SK-N-SH treated with all-trans-retinoic acid at 6 μM for 48 hours (cell line): Measurements from ENCODE around the gene SCFD2.

Experiments used
- ZFP3 ChIP-seq: fragments of 250-450 bp; sonication (Bioruptor Pico); IDR thresholded peaks from 2 replicates; pipeline ENCODE4 v1.5.0; 2020; ENCODE audit warnings: mild to moderate bottlenecking, moderate library complexity
- TF ChIP-seq, protein P1 (sequence below): fragments of 250-450 bp; sonication (Bioruptor Pico); IDR thresholded peaks from 2 replicates; pipeline ENCODE4 v1.5.1; 2021; ENCODE audit warnings: mild to moderate bottlenecking, moderate library complexity
- TF ChIP-seq, protein P2 (sequence below): fragments of 250-450 bp; sonication (Bioruptor Pico); IDR thresholded peaks from 2 replicates; pipeline ENCODE4 v1.5.1; 2020; ENCODE audit warnings: low read depth, mild to moderate bottlenecking, moderate library complexity

DNA sequence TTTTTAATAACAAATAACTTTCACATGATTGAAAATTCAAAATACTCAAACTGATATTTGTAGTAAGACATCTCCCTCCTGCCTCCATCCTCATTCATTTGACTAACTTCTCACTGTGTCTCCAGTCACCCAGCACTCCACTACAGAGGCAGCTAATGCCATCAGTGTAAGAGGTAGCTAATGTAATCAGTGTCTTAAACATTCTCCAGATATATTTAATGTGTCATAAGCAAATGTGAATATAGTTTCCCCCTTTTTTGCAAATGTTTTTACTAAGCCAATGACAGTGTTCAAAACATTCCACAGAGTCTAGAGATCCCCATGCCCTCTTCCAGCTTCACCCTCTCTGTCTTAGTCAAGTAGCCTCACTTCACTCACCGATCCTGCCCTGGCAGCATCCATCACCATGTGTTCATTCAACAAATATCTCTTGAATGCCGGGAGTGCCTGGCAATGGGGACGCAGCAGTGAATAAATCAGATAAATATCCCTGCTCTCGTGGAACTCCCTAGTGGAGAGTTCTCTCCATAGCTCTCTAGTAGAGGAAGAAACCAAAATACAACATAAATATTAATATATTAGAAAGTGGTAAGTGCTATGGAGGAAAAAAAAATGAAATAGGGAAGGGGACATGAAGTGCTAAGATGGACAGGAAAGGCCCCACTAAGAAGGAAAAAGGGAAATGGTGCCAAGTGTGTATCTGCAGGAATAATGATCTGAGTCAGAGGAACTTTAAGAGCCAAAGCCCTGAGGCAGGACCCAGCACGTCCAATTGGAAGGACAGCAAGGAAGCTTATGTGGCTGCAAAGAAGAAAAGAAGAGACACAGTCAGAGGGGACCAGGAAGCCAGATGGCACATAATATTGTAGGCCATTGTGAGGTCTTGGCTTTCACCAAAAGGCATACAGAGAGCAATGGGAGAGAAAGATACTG is 18.7 kb downstream of the SCFD2 start:
- TF ChIP-seq, protein P1, sequence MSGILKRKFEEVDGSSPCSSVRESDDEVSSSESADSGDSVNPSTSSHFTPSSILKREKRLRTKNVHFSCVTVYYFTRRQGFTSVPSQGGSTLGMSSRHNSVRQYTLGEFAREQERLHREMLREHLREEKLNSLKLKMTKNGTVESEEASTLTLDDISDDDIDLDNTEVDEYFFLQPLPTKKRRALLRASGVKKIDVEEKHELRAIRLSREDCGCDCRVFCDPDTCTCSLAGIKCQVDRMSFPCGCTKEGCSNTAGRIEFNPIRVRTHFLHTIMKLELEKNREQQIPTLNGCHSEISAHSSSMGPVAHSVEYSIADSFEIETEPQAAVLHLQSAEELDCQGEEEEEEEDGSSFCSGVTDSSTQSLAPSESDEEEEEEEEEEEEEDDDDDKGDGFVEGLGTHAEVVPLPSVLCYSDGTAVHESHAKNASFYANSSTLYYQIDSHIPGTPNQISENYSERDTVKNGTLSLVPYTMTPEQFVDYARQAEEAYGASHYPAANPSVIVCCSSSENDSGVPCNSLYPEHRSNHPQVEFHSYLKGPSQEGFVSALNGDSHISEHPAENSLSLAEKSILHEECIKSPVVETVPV (CRISPR knock-in tag): no peak
- TF ChIP-seq ZFP3 (CRISPR knock-in tag): no peak
- TF ChIP-seq, protein P2, sequence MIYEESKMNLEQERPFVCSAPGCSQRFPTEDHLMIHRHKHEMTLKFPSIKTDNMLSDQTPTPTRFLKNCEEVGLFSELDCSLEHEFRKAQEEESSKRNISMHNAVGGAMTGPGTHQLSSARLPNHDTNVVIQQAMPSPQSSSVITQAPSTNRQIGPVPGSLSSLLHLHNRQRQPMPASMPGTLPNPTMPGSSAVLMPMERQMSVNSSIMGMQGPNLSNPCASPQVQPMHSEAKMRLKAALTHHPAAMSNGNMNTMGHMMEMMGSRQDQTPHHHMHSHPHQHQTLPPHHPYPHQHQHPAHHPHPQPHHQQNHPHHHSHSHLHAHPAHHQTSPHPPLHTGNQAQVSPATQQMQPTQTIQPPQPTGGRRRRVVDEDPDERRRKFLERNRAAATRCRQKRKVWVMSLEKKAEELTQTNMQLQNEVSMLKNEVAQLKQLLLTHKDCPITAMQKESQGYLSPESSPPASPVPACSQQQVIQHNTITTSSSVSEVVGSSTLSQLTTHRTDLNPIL (CRISPR knock-in tag): no peak
